Right lobe of liver (tissue), 6 donors: ENCODE results near the gene CCND2. TPM values are rescaled to one million over a fixed set of nuclear protein-coding genes. Genes with fewer than 3 reads are reported as not detected.
A peak's percentile ranks its signal among the peaks of the same experiment; 100 is the strongest.

Source experiments
- ATAC-seq, 4 donors: fragments of 200-7000 bp; cut with Tn5 transposase; one replicate each; pipeline ENCODE4 v1.9.1; 2020; ENCODE audit warnings: mild to moderate bottlenecking in 4 of 4, moderate library complexity in 4 of 4
- DNase-seq, 3 donors: peaks; one replicate each; pipeline ENCODE4 v3.0.0-alpha.2; 2020
- H3K27ac ChIP-seq, 3 donors: fragments of 200-600 bp; one replicate each; pipeline ENCODE4 v1.8.0; 2022
- H3K27me3 ChIP-seq, 2 donors: fragments of 200-600 bp; one replicate each; pipeline ENCODE4 v1.8.0; 2022
- H3K36me3 ChIP-seq, 4 donors: fragments of 200-600 bp; sonication (generic) in 1 of 4; one replicate each; pipeline versions ENCODE4 v1.5.1 to v1.8.0; 2017 to 2022; ENCODE audit warnings: control low read depth in 1 of 4
- H3K4me1 ChIP-seq, 4 donors: fragments of 200-600 bp; sonication (generic) in 1 of 4; one replicate each; pipeline versions ENCODE4 v1.5.1 to v1.8.0; 2017 to 2022; ENCODE audit warnings: control low read depth in 1 of 4
- H3K4me3 ChIP-seq, 3 donors: fragments of 200-600 bp; one replicate each; pipeline ENCODE4 v1.8.0; 2022
- H3K9me3 ChIP-seq, 4 donors: fragments of 200-600 bp; sonication (generic) in 1 of 4; one replicate each; pipeline versions ENCODE4 v1.5.1 to v1.8.0; 2017 to 2022; ENCODE audit warnings: control low read depth in 1 of 4
- CTCF ChIP-seq, 4 donors: fragments of 200-600 bp in 3 of 4; fragments of 450-650 bp in 1 of 4; IDR thresholded peaks; one replicate each; pipeline versions ENCODE4 v1.5.1 to v1.8.0; 2016 to 2022; ENCODE audit warnings: antibody characterized with exemption in 4 of 4, mild to moderate bottlenecking in 2 of 4
- POLR2A ChIP-seq: fragments of 450-650 bp; IDR thresholded peaks from one replicate; pipeline ENCODE4 v1.6.1; 2017; ENCODE audit warnings: antibody characterized with exemption, mild to moderate bottlenecking
- WGBS: methylation state at CpG from one replicate; pipeline ENCODE4 v1.1.6; 2018; ENCODE audit warnings: low coverage, low lambda C conversion rate; ENCODE audit not compliant: insufficient coverage; ENCODE audit errors: missing lambda C conversion rate; 5-methylcytosine and 5-hydroxymethylcytosine counted together
- intact Hi-C, 2 donors: fragments of 100-400 bp; cut with DNase I; formaldehyde crosslinking; loops; one replicate each; pipeline versions ENCODE4 v1.11.2 to v1.14.1; 2022
- total RNA-seq, 6 experiments: library from RNA; depleted of rRNA in 2 of 6; stranded (reverse); fragments of >200 nt in 2 of 6; fragmentation: NEBNext Ultra II Directional in 3 of 6; extraction: Animal tissue kit (Norgen Biotek cat#: 25700) in 3 of 6; gene quantifications; one replicate each; pipeline versions ENCODE4 v1.1.0 to v1.2.4, GENCODE V29; 2016 to 2023
- donor health status: DM: no; HTN: yes; CAD: no.
- donor health status: DM: no; HTN: no; CAD: no.
- donor health status: DM: no; HTN: no; CAD: no.
- donor health status: DM: no; HTN: yes; CAD: no.
- donor health status: DM: no; HTN: yes; CAD: no.

The CCND2 gene
- total RNA-seq, 6 experiments from 2014 or later, result 1.1 to 6.2 (median 1.5) TPM

GRCh38 chr12:4228122-4228580 lies 45.4 kb upstream of the CCND2 start:
- WGBS, result 61% methylated on average over 13 of the region's 18 CpGs
- TF ChIP-seq POLR2A, result no peak
- no peak for TF ChIP-seq CTCF (IDR thresholded peaks at IDR 0.05)
- Histone ChIP-seq H3K27ac (no peak overlapping the region), H3K36me3 (no peaks in the 10 kb centered on the region), H3K4me1 (no peaks in the 10 kb centered on the region), H3K27me3 (no peaks in the 10 kb centered on the region), H3K9me3 (no peaks in the 10 kb centered on the region), H3K4me3 (no peak overlapping the region)
- ATAC-seq (no peak), DNase-seq (no peak)
- intact Hi-C loops, result no loop called here

- TF ChIP-seq CTCF (IDR thresholded peaks at IDR 0.05) (no peak), POLR2A (no peak)
- 80% methylated on average over 1 of the region's 6 CpGs for WGBS
- Histone ChIP-seq H3K4me1 (no peaks in the 10 kb centered on the region), H3K4me3 (no peak overlapping the region), H3K27ac (no peak overlapping the region), H3K9me3 (no peaks in the 10 kb centered on the region), H3K36me3 (no peaks in the 10 kb centered on the region), H3K27me3 (no peaks in the 10 kb centered on the region)
- intact Hi-C loops, result no loop called here
- ATAC-seq, result no peak
- DNase-seq, result peak in 1 of 3 donors; percentile 31
Observed at GRCh38 chr12:4230526-4230925, 43.0 kb upstream of the CCND2 start.

- no peaks in the 10 kb centered on the region for H3K9me3 ChIP-seq
Observed at GRCh38 chr12:4238577-4238976, 35.0 kb upstream of the CCND2 start.

DNA sequence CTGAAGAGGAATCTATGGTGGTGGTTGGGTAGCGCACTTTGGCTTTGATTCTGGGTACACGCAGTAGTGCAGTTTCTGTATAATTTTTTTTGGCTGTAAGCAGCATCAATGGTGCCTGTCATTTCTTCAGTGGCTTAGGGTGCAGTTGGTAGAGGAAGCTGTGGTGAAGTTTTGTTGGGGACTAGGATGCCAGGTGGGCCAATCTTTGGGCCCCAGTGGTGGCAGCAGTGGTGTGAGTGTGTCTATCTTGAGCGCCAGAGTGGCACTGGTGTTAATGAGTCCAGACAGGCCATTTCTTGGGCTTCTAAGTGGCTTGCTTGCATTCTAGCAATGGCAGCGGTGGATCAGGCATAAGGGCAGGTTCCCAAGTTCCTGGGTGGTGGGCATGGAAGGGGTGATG lies 33.8 kb upstream of the CCND2 start:
- Histone ChIP-seq H3K4me1 (no peaks in the 10 kb centered on the region), H3K27ac (no peak overlapping the region), H3K27me3 (no peaks in the 10 kb centered on the region), H3K36me3 (no peaks in the 10 kb centered on the region), H3K9me3 (no peaks in the 10 kb centered on the region), H3K4me3 (no peak overlapping the region)
- ATAC-seq (no peak), DNase-seq (no peak)
- WGBS, result 66% methylated on average over 3 of the region's 4 CpGs
- intact Hi-C loops, result no loop called here
- TF ChIP-seq CTCF (IDR thresholded peaks at IDR 0.05) (no peak), POLR2A (no peak)

More at GRCh38 chr12:4238577-4238976, 35.0 kb upstream of the CCND2 start:
- Histone ChIP-seq H3K27ac (no peak overlapping the region), H3K36me3 (no peaks in the 10 kb centered on the region), H3K4me3 (no peak overlapping the region), H3K4me1 (no peaks in the 10 kb centered on the region), H3K27me3 (no peaks in the 10 kb centered on the region)
- ATAC-seq, result no peak
- no peak for DNase-seq
- intact Hi-C loops, result no loop called here
- TF ChIP-seq CTCF (IDR thresholded peaks at IDR 0.05) (no peak), POLR2A (no peak)
- WGBS, result 45% methylated on average over 2 of the region's 2 CpGs
